ENCODE results near the gene UBE2O. TPM values are rescaled to one million over a fixed set of nuclear protein-coding genes. Genes with fewer than 3 reads are reported as not detected.

The UBE2O gene
- total RNA-seq, 1 donor from 2014 or later = 39.0 TPM

DNA sequence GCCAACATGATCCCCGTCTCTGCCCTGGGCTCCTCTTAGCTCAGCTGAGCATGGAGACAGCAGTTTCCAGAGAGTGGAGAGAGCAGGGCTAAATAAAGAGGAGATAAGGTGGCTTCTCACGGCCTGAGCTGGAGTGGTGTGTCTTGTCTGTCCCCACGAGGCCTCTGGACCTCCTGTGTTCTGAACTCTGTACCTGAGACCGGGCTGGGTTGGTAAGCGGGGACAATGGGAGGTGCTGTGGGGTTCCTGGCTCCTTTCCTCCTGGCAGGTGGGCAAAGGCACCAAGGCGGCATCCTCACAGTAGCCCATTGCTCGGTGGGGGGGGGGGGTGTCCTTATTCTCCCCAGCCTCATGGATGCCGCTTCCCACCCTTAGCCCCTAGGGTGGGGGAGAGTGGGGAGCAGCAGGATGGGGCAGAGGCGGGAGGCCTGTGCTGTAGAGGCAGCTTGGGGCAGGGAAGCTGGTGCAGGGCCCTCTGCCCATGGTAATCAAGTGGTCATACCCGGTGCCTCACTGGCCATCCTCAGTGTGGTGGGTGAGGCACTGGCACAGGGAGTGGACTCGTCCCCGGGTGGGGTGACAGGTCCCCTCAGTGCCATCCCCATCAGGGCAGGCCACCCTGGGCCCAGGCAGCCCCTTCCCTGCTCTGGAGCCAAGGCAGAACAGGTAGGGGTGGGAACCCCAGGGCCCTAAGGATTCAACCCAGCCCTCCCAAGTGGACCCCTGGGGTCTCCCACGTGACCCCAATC is 17.2 kb upstream of the UBE2O start:
- DNase-seq (no peak), ATAC-seq (peak; percentile 43)
- intact Hi-C loops (cut with micrococcal nuclease) = no loop called here

DNA sequence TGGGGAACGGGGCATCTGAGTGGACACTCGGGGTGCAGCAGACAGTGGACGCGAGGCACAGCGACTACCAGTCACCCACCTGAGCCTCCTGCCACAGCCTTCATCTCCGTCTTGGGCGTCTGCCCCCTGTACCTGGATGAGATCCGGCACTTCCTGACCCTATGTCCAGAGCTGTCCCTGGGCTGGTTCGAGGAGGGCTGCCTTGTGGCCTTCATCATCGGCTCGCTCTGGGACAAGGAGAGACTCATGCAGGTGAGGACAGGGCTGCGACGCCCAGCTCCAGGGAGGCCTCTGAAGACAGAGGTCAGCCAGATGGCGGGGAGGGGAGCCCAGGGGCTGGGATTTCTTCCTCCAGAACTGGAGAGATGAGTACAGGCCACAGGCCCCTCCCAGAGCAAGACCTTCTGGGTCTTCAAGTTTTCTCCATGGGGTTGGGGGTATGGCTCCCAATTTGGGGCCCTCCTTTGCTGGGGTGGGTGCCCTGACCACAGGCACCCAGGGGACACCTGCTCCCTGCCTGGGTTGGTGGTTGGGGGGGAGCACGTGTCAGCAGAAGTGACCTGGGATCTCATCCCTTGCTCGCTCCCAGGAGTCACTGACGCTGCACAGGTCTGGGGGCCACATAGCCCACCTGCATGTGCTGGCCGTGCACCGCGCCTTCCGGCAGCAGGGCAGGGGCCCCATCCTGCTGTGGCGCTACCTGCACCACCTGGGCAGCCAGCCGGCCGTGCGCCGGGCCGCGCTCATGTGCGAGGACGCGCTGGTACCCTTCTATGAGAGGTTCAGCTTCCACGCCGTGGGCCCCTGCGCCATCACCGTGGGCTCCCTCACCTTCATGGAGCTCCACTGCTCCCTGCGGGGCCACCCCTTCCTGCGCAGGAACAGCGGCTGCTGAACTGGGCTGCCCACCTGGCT is 16.4 kb upstream of the UBE2O start:
- ATAC-seq (no peak), DNase-seq (no peak)
- intact Hi-C loops (cut with micrococcal nuclease) = no loop called here

DNA sequence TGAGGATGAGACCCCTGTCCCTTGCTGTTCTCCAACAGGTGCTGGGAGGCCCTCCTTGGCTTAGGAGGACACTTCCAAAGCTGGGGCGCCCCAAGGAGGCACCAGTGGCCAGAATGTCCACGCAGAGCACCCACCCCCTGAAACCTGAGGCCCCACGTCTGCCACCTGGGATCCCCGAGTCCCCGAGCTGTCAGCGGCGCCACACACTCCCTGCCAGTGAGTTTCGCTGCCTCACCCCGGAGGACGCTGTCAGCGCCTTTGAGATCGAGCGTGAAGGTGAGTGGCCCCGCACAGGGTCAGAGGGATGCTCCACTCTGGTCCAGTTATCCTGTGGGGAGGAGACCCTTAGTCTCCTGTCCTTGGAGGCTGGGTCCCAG is 15.7 kb upstream of the UBE2O start:
- intact Hi-C loops (cut with micrococcal nuclease) = no loop called here
- ATAC-seq (no peak), DNase-seq (no peak)

GRCh38 chr17:76467809-76468633 is 15.1 kb upstream of the UBE2O start:
- intact Hi-C loops (cut with micrococcal nuclease) = loop anchor here (2.0 kb wide), 1 partner anchor 37 kb away; no protein-coding TSS in a partner anchor
- no peak for ATAC-seq
- DNase-seq = peak; percentile 2

- ATAC-seq = no peak
- intact Hi-C loops (cut with micrococcal nuclease) = loop anchor here (2.0 kb wide), 1 partner anchor 37 kb away; no protein-coding TSS in a partner anchor
- peak; percentile 22 for DNase-seq
Observed at GRCh38 chr17:76467366-76467765, 14.4 kb upstream of the UBE2O start, which contains the start of gene AANAT. TSS of gene AANAT (plus strand) at chr17:76467603. CDS start at chr17:76468747, 1,144 bp downstream.

DNA sequence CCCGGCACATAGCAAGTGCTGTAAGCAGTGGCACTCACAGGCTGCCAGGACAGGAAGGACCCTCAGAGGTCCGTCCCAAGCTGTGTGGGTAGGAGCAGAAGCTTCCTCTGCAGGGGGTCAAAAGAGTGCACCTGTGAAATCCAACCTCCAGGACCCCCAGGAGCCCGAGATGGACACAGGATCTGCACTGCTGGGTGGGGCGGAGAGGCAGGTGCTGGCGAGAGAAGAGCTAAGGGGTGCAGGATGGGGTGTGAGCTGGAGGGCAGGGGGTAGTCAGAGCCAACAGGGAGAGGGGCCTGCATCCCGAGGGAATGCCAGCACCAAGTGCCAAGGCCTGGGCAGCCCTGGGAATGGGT is 13.8 kb upstream of the UBE2O start:
- ATAC-seq = no peak
- intact Hi-C loops (cut with micrococcal nuclease) = loop anchor here (2.0 kb wide), 1 partner anchor 38 kb away; no protein-coding TSS in a partner anchor
- DNase-seq = no peak

GRCh38 chr17:76462556-76463290 is 9.8 kb upstream of the UBE2O start:
- intact Hi-C loops (cut with micrococcal nuclease) = no loop called here
- ATAC-seq (no peak), DNase-seq (no peak)

DNA sequence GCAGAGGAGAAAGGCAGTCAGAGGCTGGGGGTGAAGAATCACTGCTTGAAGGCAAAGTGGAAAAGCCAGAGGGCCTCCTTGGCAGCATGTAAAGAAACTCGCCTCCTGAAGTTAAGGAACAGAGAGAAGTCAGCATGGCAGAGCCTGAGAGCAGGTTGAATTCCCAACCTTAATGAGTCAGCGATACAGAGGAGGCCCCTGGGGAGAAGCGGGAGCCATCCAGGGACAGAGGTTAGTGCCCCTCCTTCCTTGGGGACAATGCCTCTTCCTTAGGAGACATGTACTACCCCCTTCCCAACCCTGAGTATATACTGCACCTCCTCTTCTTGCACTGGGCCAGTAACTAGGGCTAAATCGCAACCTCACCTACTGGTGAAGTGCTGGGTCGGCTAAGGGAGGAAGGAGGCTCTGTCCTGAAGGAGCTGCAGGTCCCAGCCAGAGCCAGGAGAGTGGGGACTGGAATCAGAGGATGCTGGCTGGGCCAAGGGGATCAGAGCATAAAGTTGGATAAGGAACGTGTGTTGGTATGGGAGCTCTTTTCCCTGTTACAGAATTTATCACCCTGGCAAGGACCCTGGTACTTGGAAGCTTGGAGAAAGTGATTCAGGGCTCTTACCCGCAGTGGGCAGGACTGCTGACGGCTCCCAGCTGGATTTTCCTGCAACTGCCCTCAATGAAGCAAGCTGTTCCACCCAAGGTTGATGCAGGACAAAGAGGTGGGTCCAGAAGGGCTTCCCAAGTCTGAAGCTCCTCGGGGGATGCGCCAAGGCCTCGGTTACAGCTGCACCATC is 9.0 kb upstream of the UBE2O start:
- ATAC-seq (no peak), DNase-seq (no peak)
- intact Hi-C loops (cut with micrococcal nuclease) = no loop called here

- no peak for DNase-seq
- intact Hi-C loops (cut with micrococcal nuclease) = loop anchor here (5.0 kb wide), 1 partner anchor 52 kb away; no protein-coding TSS in a partner anchor
- ATAC-seq = no peak
Observed at GRCh38 chr17:76459674-76460073, 6.7 kb upstream of the UBE2O start.

DNA sequence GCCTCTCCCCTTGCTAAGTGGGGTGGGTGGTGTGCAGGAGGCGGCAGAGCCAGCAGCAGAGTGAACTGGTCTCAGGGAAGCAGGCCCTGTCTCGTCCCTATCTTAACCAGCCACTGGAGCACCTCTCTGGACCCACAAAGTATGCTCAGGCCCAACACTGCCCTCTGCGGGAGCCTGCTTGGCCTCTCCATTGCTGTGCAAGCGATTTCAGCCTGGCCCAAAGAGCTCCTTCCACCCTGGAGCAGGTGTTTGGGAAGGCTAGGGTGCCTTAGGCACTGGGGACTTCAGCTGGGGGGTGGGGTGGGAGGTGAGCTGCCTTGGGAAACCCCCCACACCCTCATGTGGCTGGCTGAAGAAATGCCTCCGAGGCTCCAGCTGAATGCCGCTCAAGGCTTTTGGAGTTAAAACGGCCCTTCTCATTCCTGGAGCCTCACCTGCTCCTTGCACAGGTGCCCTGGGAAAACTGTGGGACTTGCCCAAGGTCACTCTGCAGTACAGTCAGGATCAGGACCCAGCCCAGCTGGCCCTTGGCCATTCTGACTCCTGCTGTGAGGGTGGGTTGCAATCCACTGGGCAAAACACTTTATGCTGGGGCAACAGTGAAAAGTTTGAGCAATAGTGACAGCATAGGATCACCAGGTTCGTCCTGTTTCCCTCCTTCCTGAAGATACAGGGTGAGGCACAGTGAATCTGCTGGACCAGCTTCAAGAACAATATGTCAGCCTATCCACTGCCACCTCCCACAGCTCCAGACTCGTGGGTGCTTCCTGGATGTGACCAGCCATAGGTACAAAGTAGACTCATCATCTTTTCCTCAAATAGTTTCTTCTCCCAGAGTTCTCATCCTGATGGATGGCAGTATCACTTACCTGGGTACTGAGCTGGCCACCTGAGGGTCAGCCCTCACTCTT is 5.9 kb upstream of the UBE2O start:
- intact Hi-C loops (cut with micrococcal nuclease) = loop anchor here (5.0 kb wide), 1 partner anchor 52 kb away; no protein-coding TSS in a partner anchor
- ATAC-seq (peak; percentile 86), DNase-seq (peak; percentile 78)

DNA sequence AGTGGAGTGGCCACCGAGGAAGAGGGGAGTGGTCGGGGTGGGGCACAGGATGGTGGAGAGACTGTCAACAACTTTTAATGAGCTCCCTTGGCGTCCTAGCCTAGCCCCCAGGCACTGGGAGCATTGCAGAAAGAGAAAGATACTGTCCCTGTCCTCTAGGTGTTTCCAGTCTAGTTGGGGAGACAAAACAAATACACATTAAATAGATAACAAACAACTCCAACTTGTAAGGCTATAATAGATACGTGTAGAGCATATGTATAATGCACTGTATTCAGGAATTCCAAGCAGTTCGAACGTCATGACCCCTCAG is 435 bp upstream of the UBE2O start:
- intact Hi-C loops (cut with micrococcal nuclease) = no loop called here
- ATAC-seq (no peak), DNase-seq (no peak)

DNA sequence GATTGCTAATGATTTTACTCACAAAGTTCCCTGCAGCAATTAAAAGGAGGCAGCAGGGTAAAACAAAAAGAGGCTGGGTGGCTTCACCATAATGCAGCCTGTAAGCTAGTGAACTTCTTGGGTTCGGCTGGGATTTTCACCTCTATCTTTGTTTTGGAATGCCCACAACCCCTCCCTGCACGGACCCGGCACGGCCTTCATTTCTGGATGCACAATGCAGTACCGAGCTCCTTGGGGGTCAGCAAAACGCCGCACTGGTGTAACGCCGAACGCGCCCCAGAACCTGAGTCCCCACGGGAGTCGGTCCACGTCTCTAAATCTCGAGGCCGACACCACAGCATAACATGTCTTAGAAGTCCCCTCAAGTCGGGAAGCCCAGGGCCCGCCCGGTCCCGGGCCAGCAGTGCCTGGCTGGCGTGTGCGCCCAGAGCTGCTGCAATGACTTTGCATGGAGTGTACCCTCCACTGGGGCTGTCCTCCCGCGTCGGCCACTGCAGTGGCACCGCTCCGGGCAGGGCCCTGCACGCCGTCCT is 759 bp downstream of the UBE2O start:
- ATAC-seq (peak; percentile 51), DNase-seq (peak; percentile 50)
- intact Hi-C loops (cut with micrococcal nuclease) = no loop called here

GRCh38 chr17:76451506-76451905 is 1.4 kb downstream of the UBE2O start:
- ATAC-seq (no peak), DNase-seq (no peak)
- intact Hi-C loops (cut with micrococcal nuclease) = no loop called here

- ATAC-seq = no peak
- intact Hi-C loops (cut with micrococcal nuclease) = no loop called here
- no peak for DNase-seq
Observed at GRCh38 chr17:76449126-76449525, 3.8 kb downstream of the UBE2O start.

DNA sequence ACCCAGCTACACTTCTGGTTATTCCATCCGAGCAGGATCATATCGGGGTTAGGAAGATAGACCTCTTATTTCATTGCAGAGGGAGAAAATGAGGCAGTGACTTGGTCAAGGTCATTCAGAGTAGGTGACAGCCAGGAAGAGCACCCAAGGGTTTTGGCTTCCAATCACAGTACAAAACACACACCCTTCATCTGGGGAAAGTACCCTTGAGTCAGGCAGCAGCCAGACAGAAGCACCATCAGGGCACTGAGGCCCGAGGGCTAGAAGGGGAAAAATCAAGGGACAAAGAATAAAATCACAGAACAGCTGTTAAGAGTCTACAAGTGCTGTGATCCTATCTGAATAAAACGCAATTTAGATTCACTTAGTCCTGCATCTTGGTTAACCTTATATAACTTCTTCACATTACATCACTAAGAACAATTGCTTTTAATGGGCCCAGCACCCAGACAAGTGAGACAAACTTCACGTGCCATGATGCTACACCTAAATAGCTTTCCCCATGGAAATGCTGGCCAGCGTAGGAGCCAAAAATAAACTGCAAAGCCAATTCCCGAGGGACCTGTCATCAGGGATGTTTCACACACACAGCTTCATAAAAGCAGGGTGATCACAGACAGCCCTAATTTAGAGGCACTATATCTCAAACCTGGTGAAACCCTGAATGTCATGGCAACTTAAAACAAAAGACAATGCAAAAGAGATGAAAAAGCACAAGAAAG is 4.9 kb downstream of the UBE2O start:
- ATAC-seq (peak; percentile 66), DNase-seq (no peak)
- intact Hi-C loops (cut with micrococcal nuclease) = no loop called here

Data from left ventricle myocardium superior (tissue), 1 donor.